ENCODE measurements around the gene SLC25A48. TPM values are rescaled to one million over a fixed set of nuclear protein-coding genes. Genes with fewer than 3 reads are reported as not detected.

SLC25A48 gene
- total RNA-seq, 1 donor from 2014 or later: not detected

- Mint-ChIP-seq H3K27ac (no peak overlapping the region), H3K4me1 (no peaks in the 10 kb centered on the region), H3K4me3 (no peak overlapping the region), H3K36me3 (ENCODE audit: low read depth) (no peaks in the 10 kb centered on the region), H3K9me3 (peaks cover 4% of the 10 kb centered on the region), H3K27me3 (peaks cover 6% of the 10 kb centered on the region)
- ChIA-PET CTCF (no interaction called here), POLR2A (no interaction called here)
- intact Hi-C loops (cut with micrococcal nuclease): no loop called here
- ATAC-seq (ENCODE audit: low read depth) (no peak), DNase-seq (no peak)
- no peak for TF ChIP-seq CTCF (IDR thresholded peaks at IDR 0.05)
Observed at GRCh38 chr5:135861641-135862040, 27.2 kb downstream of the SLC25A48 start.

- TF ChIP-seq CTCF (IDR thresholded peaks at IDR 0.05): no peak
- intact Hi-C loops (cut with micrococcal nuclease): no loop called here
- peaks cover 4% of the 10 kb centered on the region for H3K9me3 Mint-ChIP-seq
- DNase-seq: no peak
- H3K4me1 Mint-ChIP-seq: no peaks in the 10 kb centered on the region
- ChIA-PET CTCF (no interaction called here), POLR2A (no interaction called here)
- peaks cover 6% of the 10 kb centered on the region for H3K27me3 Mint-ChIP-seq
- H3K27ac Mint-ChIP-seq: no peak overlapping the region
- no peaks in the 10 kb centered on the region for H3K36me3 Mint-ChIP-seq (ENCODE audit: low read depth)
- ATAC-seq (ENCODE audit: low read depth): no peak
- no peak overlapping the region for H3K4me3 Mint-ChIP-seq
Observed at GRCh38 chr5:135862086-135862485, 27.6 kb downstream of the SLC25A48 start.

- ATAC-seq (ENCODE audit: low read depth): no peak
- no peak for TF ChIP-seq CTCF (IDR thresholded peaks at IDR 0.05)
Observed at GRCh38 chr5:135862744-135863143, 28.3 kb downstream of the SLC25A48 start.

GRCh38 chr5:135864503-135865435, 30.3 kb downstream of the SLC25A48 start:
- DNase-seq (no peak), ATAC-seq (ENCODE audit: low read depth) (no peak)
- Mint-ChIP-seq H3K9me3 (no peaks in the 10 kb centered on the region), H3K27me3 (peaks cover 6% of the 10 kb centered on the region), H3K36me3 (ENCODE audit: low read depth) (no peaks in the 10 kb centered on the region), H3K4me3 (no peak overlapping the region), H3K4me1 (no peaks in the 10 kb centered on the region), H3K27ac (no peak overlapping the region)
- intact Hi-C loops (cut with micrococcal nuclease): no loop called here
- ChIA-PET POLR2A (no interaction called here), CTCF (no interaction called here)
- TF ChIP-seq CTCF (IDR thresholded peaks at IDR 0.05): no peak

More at GRCh38 chr5:135862744-135863143, 28.3 kb downstream of the SLC25A48 start:
- H3K27ac Mint-ChIP-seq: no peak overlapping the region
- no peaks in the 10 kb centered on the region for H3K36me3 Mint-ChIP-seq (ENCODE audit: low read depth)
- intact Hi-C loops (cut with micrococcal nuclease): no loop called here
- no peak for DNase-seq
- H3K4me3 Mint-ChIP-seq: no peak overlapping the region
- peaks cover 4% of the 10 kb centered on the region for H3K9me3 Mint-ChIP-seq
- peaks cover 6% of the 10 kb centered on the region for H3K27me3 Mint-ChIP-seq
- ChIA-PET POLR2A (no interaction called here), CTCF (no interaction called here)
- H3K4me1 Mint-ChIP-seq: no peaks in the 10 kb centered on the region

GRCh38 chr5:135866016-135866415, 31.6 kb downstream of the SLC25A48 start:
- Mint-ChIP-seq H3K4me3 (no peak overlapping the region), H3K27me3 (peaks cover 6% of the 10 kb centered on the region), H3K27ac (no peak overlapping the region), H3K9me3 (no peaks in the 10 kb centered on the region), H3K4me1 (no peaks in the 10 kb centered on the region), H3K36me3 (ENCODE audit: low read depth) (no peaks in the 10 kb centered on the region)
- ATAC-seq (ENCODE audit: low read depth): no peak
- DNase-seq: no peak
- POLR2A ChIA-PET: no interaction called here
- CTCF ChIA-PET: no interaction called here
- intact Hi-C loops (cut with micrococcal nuclease): no loop called here
- TF ChIP-seq CTCF (IDR thresholded peaks at IDR 0.05): no peak
